HepG2 (cell line): ENCODE measurements around the gene POLRMT. TPM values are rescaled to one million over a fixed set of nuclear protein-coding genes. Genes with fewer than 3 reads are reported as not detected.
A peak's percentile ranks its signal among the peaks of the same experiment; 100 is the strongest.

Source experiments
- ATF6 ChIP-seq: sonication (generic); formaldehyde crosslinking; conservative IDR thresholded peaks from 2 replicates; pipeline ENCODE4 v1.4.0; 2020; ENCODE audit warnings: missing genetic modification reagents
- CREBL2 ChIP-seq: sonication (generic); formaldehyde crosslinking; IDR thresholded peaks from 2 replicates; pipeline ENCODE4 v1.8.1; 2023; ENCODE audit warnings: missing genetic modification reagents, mild to moderate bottlenecking, borderline replicate concordance
- ELF3 ChIP-seq: IDR thresholded peaks from 2 replicates; pipeline ENCODE4 v1.6.1; 2016; ENCODE audit warnings: missing genetic modification reagents, missing compliant biosample characterization
- HDAC1 ChIP-seq: sonication (generic); formaldehyde crosslinking; IDR thresholded peaks from 2 replicates; pipeline ENCODE4 v1.5.1; 2020; ENCODE audit warnings: mild to moderate bottlenecking, missing genetic modification reagents
- HNRNPH1 ChIP-seq: fragments of 200-400 bp; formaldehyde crosslinking; optimal IDR thresholded peaks from 2 replicates; pipeline ENCODE3; 2017; ENCODE audit warnings: mild to moderate bottlenecking, low read depth, low read length
- HNRNPL ChIP-seq: fragments of 200-400 bp; formaldehyde crosslinking; IDR thresholded peaks from 2 replicates; pipeline ENCODE4 v1.6.1; 2017; ENCODE audit warnings: mild to moderate bottlenecking, low read depth, low read length
- MED1 ChIP-seq: sonication (generic); formaldehyde crosslinking; IDR thresholded peaks from 2 replicates; pipeline ENCODE4 v1.4.0; 2020; ENCODE audit warnings: missing genetic modification reagents
- NR3C1 ChIP-seq: sonication (generic); formaldehyde crosslinking; IDR thresholded peaks from 2 replicates; pipeline ENCODE4 v1.4.0; 2020; ENCODE audit warnings: missing genetic modification reagents
- PPARG ChIP-seq: conservative IDR thresholded peaks from 2 replicates; pipeline ENCODE4 v1.6.1; 2016; ENCODE audit warnings: missing biosample characterization, missing genetic modification reagents
- SETDB1 ChIP-seq: sonication (generic); formaldehyde crosslinking; IDR thresholded peaks from 2 replicates; pipeline ENCODE4 v1.5.1; 2020; ENCODE audit warnings: missing genetic modification reagents, mild to moderate bottlenecking, borderline replicate concordance
- SNAPC5 ChIP-seq: sonication (generic); formaldehyde crosslinking; IDR thresholded peaks from 2 replicates; pipeline ENCODE4 v1.8.1; 2023; ENCODE audit warnings: mild to moderate bottlenecking, missing genetic modification reagents, borderline replicate concordance
- ZBTB25 ChIP-seq: IDR thresholded peaks from 2 replicates; pipeline ENCODE4 v1.6.1; 2018; ENCODE audit warnings: missing genetic modification reagents
- ZFAT ChIP-seq: sonication (generic); formaldehyde crosslinking; conservative IDR thresholded peaks from 2 replicates; pipeline ENCODE4 v1.8.1; 2023; ENCODE audit warnings: missing genetic modification reagents, inconsistent platforms
- ZFP91 ChIP-seq: sonication (generic); formaldehyde crosslinking; IDR thresholded peaks from 2 replicates; pipeline ENCODE4 v1.9.0; 2022; ENCODE audit warnings: missing genetic modification reagents, mild to moderate bottlenecking, borderline replicate concordance
- ZNF12 ChIP-seq: sonication (generic); formaldehyde crosslinking; IDR thresholded peaks from 2 replicates; pipeline ENCODE4 v1.5.0; 2020; ENCODE audit warnings: missing genetic modification reagents
- ZNF501 ChIP-seq: sonication (generic); formaldehyde crosslinking; IDR thresholded peaks from 2 replicates; pipeline ENCODE4 v1.5.1; 2020; ENCODE audit warnings: mild to moderate bottlenecking, moderate library complexity, missing genetic modification reagents
- ZNF543 ChIP-seq: sonication (generic); formaldehyde crosslinking; IDR thresholded peaks from 2 replicates; pipeline ENCODE4 v1.4.0; 2020; ENCODE audit warnings: mild to moderate bottlenecking, missing genetic modification reagents
- ZNF569 ChIP-seq: sonication (generic); formaldehyde crosslinking; IDR thresholded peaks from 2 replicates; pipeline ENCODE4 v1.5.0; 2020; ENCODE audit warnings: mild to moderate bottlenecking, missing genetic modification reagents, moderate library complexity, borderline replicate concordance
- ZNF768 ChIP-seq: sonication (generic); formaldehyde crosslinking; IDR thresholded peaks from 2 replicates; pipeline ENCODE4 v1.4.0; 2020; ENCODE audit warnings: missing genetic modification reagents
- ZNF772 ChIP-seq: sonication (generic); formaldehyde crosslinking; IDR thresholded peaks from 2 replicates; pipeline ENCODE4 v1.5.0; 2020; ENCODE audit warnings: mild to moderate bottlenecking, missing genetic modification reagents
- ZNF776 ChIP-seq: sonication (generic); formaldehyde crosslinking; IDR thresholded peaks from 2 replicates; pipeline ENCODE4 v1.4.0; 2020; ENCODE audit warnings: mild to moderate bottlenecking, missing genetic modification reagents
- ZXDC ChIP-seq: sonication (generic); formaldehyde crosslinking; IDR thresholded peaks from 2 replicates; pipeline ENCODE4 v1.5.0; 2020; ENCODE audit warnings: mild to moderate bottlenecking, missing genetic modification reagents
- polyA plus RNA-seq, 8 experiments: library from polyadenylated mRNA; depleted of rRNA in 3 of 8; stranded (reverse) in 7 of 8; unstranded in 1 of 8; fragments of >200 nt; fragmentation: Illumina TruSeq in 4 of 8; extraction: Trizol in 4 of 8; gene quantifications; 2 replicates each; pipeline versions ENCODE4 v1.2.1 to v1.2.3, GENCODE V29; 2011 to 2016; ENCODE audit warnings: low read depth in 4 of 8, missing spikeins in 1 of 8, mixed read lengths in 1 of 8; ENCODE audit not compliant: insufficient read depth in 1 of 8
- total RNA-seq, 5 experiments: library from RNA; depleted of rRNA; stranded (reverse); fragments of >200 nt; fragmentation: Illumina TruSeq; extraction: Trizol; gene quantifications; 2 replicates each; pipeline ENCODE4 v1.2.3, GENCODE V29; 2016; ENCODE audit warnings: low read depth in 1 of 5

POLRMT gene
- total and polyA plus RNA-seq, 2 of the 13 experiments (the other 11 are each of a cell fraction or from before 2014, with no cell fraction given) = 78.0 to 101 TPM

- TF ChIP-seq ZFAT (CRISPR knock-in tag) (no peak), ZNF543 (CRISPR knock-in tag) (no peak), ZXDC (no peak), ZNF569 (no peak), ZNF12 (no peak), ZFP91 (CRISPR knock-in tag) (no peak), NR3C1 (CRISPR knock-in tag) (no peak), ELF3 (CRISPR knock-in tag) (peak; percentile 65; the same call in 1 of the 2 replicates), HNRNPH1 (no peak), HNRNPL (no peak), MED1 (CRISPR knock-in tag) (0 out of 2 replicates have a peak, but pooled peaks have one; percentile 15), CREBL2 (CRISPR knock-in tag) (no peak), ZBTB25 (CRISPR knock-in tag) (0 out of 2 replicates have a peak, but pooled peaks have one; percentile 18), ATF6 (CRISPR knock-in tag) (no peak), PPARG (no peak), ZNF768 (CRISPR knock-in tag) (no peak), ZNF501 (CRISPR knock-in tag) (no peak), SETDB1 (CRISPR knock-in tag) (no peak), ZNF772 (no peak; the same call in 1 of the 2 replicates), ZNF776 (CRISPR knock-in tag) (no peak; the same call in 1 of the 2 replicates), SNAPC5 (no peak), HDAC1 (CRISPR knock-in tag) (peak; percentile 39; the same call in 1 of the 2 replicates)
These were observed 29.0 kb upstream of the POLRMT start (continued) for GRCh38 chr19:662207-662961.
